ENCODE results near the gene PIK3CD. TPM values are rescaled to one million over a fixed set of nuclear protein-coding genes. Genes with fewer than 3 reads are reported as not detected.

PIK3CD gene
- polyA plus RNA-seq, 1 donor from 2014 or later, result 4.2 TPM

DNA sequence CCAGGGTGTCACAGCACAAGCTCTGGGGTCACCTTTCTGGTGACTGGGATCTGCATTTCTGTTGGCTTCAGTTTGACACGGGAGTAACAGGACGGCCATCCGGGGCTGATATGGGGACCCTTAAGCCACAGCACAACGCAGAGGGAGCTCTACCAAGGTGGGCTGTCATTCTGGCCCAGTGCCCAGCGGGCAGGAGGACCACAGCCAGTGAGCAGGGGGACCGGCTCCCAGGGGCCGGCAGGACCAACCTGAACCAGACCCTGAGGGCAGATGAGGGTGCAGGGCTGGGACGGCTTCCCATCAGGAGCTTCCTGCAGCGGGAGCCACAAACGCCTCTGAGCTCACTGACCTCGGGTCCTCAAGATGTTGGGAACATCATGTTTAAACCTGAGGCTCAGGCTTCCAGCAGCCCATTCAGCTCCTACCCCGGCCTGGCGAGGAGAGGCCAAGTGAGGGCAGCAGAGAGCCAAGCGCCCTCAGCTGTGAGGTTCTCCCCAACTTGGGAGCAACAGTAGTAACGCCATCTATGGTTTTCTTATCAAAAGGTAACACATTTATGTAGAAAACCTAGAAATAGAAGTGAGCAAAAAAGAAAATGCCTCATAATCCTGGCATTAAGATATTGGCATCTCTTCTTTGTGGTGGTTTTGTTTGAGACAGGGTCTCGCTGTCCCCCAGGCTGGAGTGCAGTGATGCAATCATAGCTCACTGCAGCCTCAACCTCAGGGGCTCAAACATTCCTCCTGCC is 36.0 kb upstream of the PIK3CD start:
- H3K9ac ChIP-seq (ENCODE audit: low read length), result no peak overlapping the region
- no peaks in the 10 kb centered on the region for H3F3A ChIP-seq (ENCODE audit: insufficient read depth, low read length, poor library complexity, severe bottlenecking)
- TF ChIP-seq EP300 (conservative IDR thresholded peaks at IDR 0.05; ENCODE audit: poor library complexity, severe bottlenecking) (no peak), RAD21 (conservative IDR thresholded peaks at IDR 0.05) (peak; percentile 41), SMC3 (conservative IDR thresholded peaks at IDR 0.05; ENCODE audit: poor library complexity) (peak; percentile 27), TAF1 (IDR thresholded peaks at IDR 0.05; ENCODE audit: low read depth) (no peak), POLR2AphosphoS5 (IDR thresholded peaks at IDR 0.05) (no peak), EZH2 (IDR thresholded peaks at IDR 0.05; ENCODE audit: borderline replicate concordance, insufficient read depth, low read length, poor library complexity, severe bottlenecking) (no peak), MXI1 (conservative IDR thresholded peaks at IDR 0.05; ENCODE audit: poor library complexity, severe bottlenecking) (no peak)
- TF ChIP-seq, protein P1, sequence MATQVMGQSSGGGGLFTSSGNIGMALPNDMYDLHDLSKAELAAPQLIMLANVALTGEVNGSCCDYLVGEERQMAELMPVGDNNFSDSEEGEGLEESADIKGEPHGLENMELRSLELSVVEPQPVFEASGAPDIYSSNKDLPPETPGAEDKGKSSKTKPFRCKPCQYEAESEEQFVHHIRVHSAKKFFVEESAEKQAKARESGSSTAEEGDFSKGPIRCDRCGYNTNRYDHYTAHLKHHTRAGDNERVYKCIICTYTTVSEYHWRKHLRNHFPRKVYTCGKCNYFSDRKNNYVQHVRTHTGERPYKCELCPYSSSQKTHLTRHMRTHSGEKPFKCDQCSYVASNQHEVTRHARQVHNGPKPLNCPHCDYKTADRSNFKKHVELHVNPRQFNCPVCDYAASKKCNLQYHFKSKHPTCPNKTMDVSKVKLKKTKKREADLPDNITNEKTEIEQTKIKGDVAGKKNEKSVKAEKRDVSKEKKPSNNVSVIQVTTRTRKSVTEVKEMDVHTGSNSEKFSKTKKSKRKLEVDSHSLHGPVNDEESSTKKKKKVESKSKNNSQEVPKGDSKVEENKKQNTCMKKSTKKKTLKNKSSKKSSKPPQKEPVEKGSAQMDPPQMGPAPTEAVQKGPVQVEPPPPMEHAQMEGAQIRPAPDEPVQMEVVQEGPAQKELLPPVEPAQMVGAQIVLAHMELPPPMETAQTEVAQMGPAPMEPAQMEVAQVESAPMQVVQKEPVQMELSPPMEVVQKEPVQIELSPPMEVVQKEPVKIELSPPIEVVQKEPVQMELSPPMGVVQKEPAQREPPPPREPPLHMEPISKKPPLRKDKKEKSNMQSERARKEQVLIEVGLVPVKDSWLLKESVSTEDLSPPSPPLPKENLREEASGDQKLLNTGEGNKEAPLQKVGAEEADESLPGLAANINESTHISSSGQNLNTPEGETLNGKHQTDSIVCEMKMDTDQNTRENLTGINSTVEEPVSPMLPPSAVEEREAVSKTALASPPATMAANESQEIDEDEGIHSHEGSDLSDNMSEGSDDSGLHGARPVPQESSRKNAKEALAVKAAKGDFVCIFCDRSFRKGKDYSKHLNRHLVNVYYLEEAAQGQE (IDR thresholded peaks at IDR 0.05; ENCODE audit: borderline replicate concordance), result no peak
- TF ChIP-seq, protein P2, sequence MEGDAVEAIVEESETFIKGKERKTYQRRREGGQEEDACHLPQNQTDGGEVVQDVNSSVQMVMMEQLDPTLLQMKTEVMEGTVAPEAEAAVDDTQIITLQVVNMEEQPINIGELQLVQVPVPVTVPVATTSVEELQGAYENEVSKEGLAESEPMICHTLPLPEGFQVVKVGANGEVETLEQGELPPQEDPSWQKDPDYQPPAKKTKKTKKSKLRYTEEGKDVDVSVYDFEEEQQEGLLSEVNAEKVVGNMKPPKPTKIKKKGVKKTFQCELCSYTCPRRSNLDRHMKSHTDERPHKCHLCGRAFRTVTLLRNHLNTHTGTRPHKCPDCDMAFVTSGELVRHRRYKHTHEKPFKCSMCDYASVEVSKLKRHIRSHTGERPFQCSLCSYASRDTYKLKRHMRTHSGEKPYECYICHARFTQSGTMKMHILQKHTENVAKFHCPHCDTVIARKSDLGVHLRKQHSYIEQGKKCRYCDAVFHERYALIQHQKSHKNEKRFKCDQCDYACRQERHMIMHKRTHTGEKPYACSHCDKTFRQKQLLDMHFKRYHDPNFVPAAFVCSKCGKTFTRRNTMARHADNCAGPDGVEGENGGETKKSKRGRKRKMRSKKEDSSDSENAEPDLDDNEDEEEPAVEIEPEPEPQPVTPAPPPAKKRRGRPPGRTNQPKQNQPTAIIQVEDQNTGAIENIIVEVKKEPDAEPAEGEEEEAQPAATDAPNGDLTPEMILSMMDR (IDR thresholded peaks at IDR 0.05; ENCODE audit: poor library complexity, severe bottlenecking), result peak; percentile 55
- H3K27me3 ChIP-seq (ENCODE audit: insufficient read depth, low read depth, low read length), result no peaks in the 10 kb centered on the region
- no peak overlapping the region for H3K27ac ChIP-seq (ENCODE audit: low read length)
- H3K79me2 ChIP-seq (replicated peaks; ENCODE audit: insufficient read depth, low read length), result no peaks in the 10 kb centered on the region
- no peak overlapping the region for H3K4me2 ChIP-seq (ENCODE audit: low read length)
- no peaks in the 10 kb centered on the region for H3K36me3 ChIP-seq (ENCODE audit: insufficient read depth, low read length)
- no peak overlapping the region for H2AFZ ChIP-seq (ENCODE audit: low read depth, low read length)
- H3K9me2 ChIP-seq (ENCODE audit: insufficient read depth, low read length), result no peaks in the 10 kb centered on the region
- H3K9me3 ChIP-seq (ENCODE audit: low read length), result no peaks in the 10 kb centered on the region
- H3K4me3 ChIP-seq (ENCODE audit: low read length), result no peak overlapping the region
- H4K20me1 ChIP-seq (ENCODE audit: insufficient read depth), result no peaks in the 10 kb centered on the region

DNA sequence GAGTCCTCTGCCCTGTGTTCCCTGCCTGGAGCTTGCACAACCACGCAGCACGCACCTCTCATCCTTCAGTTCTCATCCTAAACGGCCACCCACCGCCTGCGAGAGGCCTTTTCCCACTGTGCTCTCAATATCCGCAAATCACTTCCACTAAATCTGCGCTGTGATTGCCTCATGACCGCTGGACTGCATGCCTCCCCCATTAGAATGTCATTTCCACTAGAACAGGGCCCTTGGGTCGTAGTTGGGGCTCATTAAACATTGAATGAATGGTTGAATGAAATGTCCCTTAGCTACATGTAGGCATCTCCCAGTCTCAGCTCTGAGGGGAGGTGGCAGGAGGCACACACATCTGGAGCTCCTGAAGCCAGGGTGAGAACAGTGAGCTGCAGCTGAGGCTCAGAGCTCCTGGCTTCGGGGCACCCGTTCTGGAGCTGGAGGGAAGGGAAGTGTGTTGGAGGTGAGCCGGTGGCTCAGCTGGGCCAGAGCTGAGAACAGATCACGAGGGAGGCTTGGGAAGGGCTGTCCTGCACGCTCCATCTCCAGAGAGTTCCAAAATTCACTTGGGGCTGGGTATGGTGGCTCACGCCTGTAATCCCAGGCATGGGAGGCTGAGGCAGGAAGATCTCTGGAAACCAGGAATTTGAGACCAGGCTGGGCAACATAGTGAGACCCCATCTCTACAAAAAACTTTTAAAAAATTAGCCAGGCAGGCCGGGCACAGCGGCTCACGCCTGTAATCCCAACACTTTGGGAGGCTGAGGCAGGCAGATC is 32.4 kb upstream of the PIK3CD start:
- TF ChIP-seq, protein P1 (IDR thresholded peaks at IDR 0.05; ENCODE audit: borderline replicate concordance), result no peak
- no peak for TF ChIP-seq MXI1 (conservative IDR thresholded peaks at IDR 0.05; ENCODE audit: poor library complexity, severe bottlenecking)
- no peak for TF ChIP-seq TAF1 (IDR thresholded peaks at IDR 0.05; ENCODE audit: low read depth)
- no peak for TF ChIP-seq RAD21 (conservative IDR thresholded peaks at IDR 0.05)
- TF ChIP-seq POLR2AphosphoS5 (IDR thresholded peaks at IDR 0.05), result no peak
- TF ChIP-seq SMC3 (conservative IDR thresholded peaks at IDR 0.05; ENCODE audit: poor library complexity), result no peak
- TF ChIP-seq, protein P2 (IDR thresholded peaks at IDR 0.05; ENCODE audit: poor library complexity, severe bottlenecking), result no peak
- TF ChIP-seq EZH2 (IDR thresholded peaks at IDR 0.05; ENCODE audit: borderline replicate concordance, insufficient read depth, low read length, poor library complexity, severe bottlenecking), result no peak
- TF ChIP-seq EP300 (conservative IDR thresholded peaks at IDR 0.05; ENCODE audit: poor library complexity, severe bottlenecking), result no peak
- H3K36me3 ChIP-seq (ENCODE audit: insufficient read depth, low read length), result no peaks in the 10 kb centered on the region
- H3K4me2 ChIP-seq (ENCODE audit: low read length), result no peak overlapping the region
- no peaks in the 10 kb centered on the region for H3K9me3 ChIP-seq (ENCODE audit: low read length)
- H3K4me3 ChIP-seq (ENCODE audit: low read length), result no peak overlapping the region
- no peaks in the 10 kb centered on the region for H3F3A ChIP-seq (ENCODE audit: insufficient read depth, low read length, poor library complexity, severe bottlenecking)
- H3K9ac ChIP-seq (ENCODE audit: low read length), result no peak overlapping the region
- H3K9me2 ChIP-seq (ENCODE audit: insufficient read depth, low read length), result no peaks in the 10 kb centered on the region
- H3K79me2 ChIP-seq (replicated peaks; ENCODE audit: insufficient read depth, low read length), result no peaks in the 10 kb centered on the region
- no peak overlapping the region for H3K27ac ChIP-seq (ENCODE audit: low read length)
- no peaks in the 10 kb centered on the region for H3K27me3 ChIP-seq (ENCODE audit: insufficient read depth, low read depth, low read length)
- no peaks in the 10 kb centered on the region for H4K20me1 ChIP-seq (ENCODE audit: insufficient read depth)
- no peak overlapping the region for H2AFZ ChIP-seq (ENCODE audit: low read depth, low read length)
